Measurements from ENCODE around the gene COL17A1.

GRCh38 chr10:104123397-104123796, 37.7 kb upstream of the COL17A1 start:
- TF ChIP-seq, protein P1, sequence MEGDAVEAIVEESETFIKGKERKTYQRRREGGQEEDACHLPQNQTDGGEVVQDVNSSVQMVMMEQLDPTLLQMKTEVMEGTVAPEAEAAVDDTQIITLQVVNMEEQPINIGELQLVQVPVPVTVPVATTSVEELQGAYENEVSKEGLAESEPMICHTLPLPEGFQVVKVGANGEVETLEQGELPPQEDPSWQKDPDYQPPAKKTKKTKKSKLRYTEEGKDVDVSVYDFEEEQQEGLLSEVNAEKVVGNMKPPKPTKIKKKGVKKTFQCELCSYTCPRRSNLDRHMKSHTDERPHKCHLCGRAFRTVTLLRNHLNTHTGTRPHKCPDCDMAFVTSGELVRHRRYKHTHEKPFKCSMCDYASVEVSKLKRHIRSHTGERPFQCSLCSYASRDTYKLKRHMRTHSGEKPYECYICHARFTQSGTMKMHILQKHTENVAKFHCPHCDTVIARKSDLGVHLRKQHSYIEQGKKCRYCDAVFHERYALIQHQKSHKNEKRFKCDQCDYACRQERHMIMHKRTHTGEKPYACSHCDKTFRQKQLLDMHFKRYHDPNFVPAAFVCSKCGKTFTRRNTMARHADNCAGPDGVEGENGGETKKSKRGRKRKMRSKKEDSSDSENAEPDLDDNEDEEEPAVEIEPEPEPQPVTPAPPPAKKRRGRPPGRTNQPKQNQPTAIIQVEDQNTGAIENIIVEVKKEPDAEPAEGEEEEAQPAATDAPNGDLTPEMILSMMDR (IDR thresholded peaks at IDR 0.05): peak in 3 of 5 experiments; percentile 13 to 20 (median 13)
- TF ChIP-seq EP300 (IDR thresholded peaks at IDR 0.05; ENCODE audit: low read depth) (no peak), POLR2AphosphoS5 (IDR thresholded peaks at IDR 0.05) (no peak), POLR2A (IDR thresholded peaks at IDR 0.05) (no peak)

Measured in transverse colon (tissue), 4 donors.